Body of pancreas (tissue), 4 donors: Measurements from ENCODE around the gene ZEB2.

ENCODE experiments used
- CTCF ChIP-seq, 7 experiments: fragments of 450-650 bp in 4 of 7; fragments of 200-600 bp in 3 of 7; sonication (generic) in 3 of 7; IDR thresholded peaks; one replicate each; pipeline ENCODE4 v1.5.1; 2016 to 2019; ENCODE audit warnings: antibody characterized with exemption in 7 of 7
- POLR2A ChIP-seq, 3 donors: fragments of 450-650 bp; IDR thresholded peaks; one replicate each; pipeline ENCODE4 v1.6.1; 2016; ENCODE audit warnings: antibody characterized with exemption in 3 of 3, mild to moderate bottlenecking in 2 of 3

- TF ChIP-seq CTCF (IDR thresholded peaks at IDR 0.05): no peak
- no peak for TF ChIP-seq POLR2A (IDR thresholded peaks at IDR 0.05)
These were observed 28.7 kb upstream of the ZEB2 start for GRCh38 chr2:144548532-144549191.
